GM12801 (cell line): ENCODE data around the gene TMEM91.

Experiments
- TF ChIP-seq, protein P1 (sequence below): IDR thresholded peaks from one replicate; pipeline ENCODE4 v1.5.1; 2011; ENCODE audit warnings: control low read depth; ENCODE audit not compliant: insufficient read length; ENCODE audit errors: extremely low read depth

The TMEM91 gene

DNA sequence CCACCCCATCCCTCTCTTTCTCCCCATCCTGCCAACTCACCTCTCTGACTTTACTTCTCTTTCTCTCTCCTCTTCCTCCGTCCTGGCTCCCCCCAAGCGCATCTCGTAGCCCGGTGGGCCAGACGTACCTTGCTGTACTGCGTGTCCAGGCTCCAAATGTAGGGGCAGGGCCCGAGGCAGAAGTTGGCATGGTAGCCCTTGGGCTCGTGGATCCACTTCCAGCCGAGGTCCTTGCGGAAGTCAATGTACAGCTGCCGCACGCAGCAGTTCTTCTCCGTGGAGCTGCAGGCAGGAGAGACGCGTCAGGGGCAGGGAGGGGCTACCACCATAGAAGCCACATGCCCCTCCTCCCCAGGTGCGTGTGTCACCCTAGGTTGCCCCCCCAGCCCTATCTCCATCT lies 44.3 kb upstream of the TMEM91 start:
- TF ChIP-seq, protein P1, sequence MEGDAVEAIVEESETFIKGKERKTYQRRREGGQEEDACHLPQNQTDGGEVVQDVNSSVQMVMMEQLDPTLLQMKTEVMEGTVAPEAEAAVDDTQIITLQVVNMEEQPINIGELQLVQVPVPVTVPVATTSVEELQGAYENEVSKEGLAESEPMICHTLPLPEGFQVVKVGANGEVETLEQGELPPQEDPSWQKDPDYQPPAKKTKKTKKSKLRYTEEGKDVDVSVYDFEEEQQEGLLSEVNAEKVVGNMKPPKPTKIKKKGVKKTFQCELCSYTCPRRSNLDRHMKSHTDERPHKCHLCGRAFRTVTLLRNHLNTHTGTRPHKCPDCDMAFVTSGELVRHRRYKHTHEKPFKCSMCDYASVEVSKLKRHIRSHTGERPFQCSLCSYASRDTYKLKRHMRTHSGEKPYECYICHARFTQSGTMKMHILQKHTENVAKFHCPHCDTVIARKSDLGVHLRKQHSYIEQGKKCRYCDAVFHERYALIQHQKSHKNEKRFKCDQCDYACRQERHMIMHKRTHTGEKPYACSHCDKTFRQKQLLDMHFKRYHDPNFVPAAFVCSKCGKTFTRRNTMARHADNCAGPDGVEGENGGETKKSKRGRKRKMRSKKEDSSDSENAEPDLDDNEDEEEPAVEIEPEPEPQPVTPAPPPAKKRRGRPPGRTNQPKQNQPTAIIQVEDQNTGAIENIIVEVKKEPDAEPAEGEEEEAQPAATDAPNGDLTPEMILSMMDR, result no peak

DNA sequence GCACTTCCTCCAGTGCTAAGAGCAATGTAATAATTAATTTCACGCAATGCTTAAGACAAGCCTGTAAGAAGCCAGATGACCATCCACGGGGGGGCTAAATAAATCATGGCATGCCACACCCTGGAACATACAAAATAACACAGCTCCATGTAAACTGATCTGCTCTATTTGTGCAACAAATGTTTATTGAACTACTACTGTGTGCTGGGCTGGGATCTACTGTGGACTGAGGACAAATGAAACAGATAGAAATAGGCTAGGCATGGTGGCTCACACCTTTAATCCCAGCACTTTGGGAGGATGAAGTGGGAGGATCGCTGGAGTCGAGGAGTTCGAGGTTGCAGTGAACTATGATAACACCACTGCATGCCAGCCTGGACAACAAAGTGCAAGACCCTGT lies 43.9 kb upstream of the TMEM91 start:
- TF ChIP-seq, protein P1, result no peak

- TF ChIP-seq, protein P1, result no peak
Observed at GRCh38 chr19:41334793-41335192, 41.5 kb upstream of the TMEM91 start.

- TF ChIP-seq, protein P1, result no peak
Observed at GRCh38 chr19:41335467-41335866, 40.9 kb upstream of the TMEM91 start.

GRCh38 chr19:41339936-41340335 lies 36.4 kb upstream of the TMEM91 start:
- TF ChIP-seq, protein P1, result no peak

DNA sequence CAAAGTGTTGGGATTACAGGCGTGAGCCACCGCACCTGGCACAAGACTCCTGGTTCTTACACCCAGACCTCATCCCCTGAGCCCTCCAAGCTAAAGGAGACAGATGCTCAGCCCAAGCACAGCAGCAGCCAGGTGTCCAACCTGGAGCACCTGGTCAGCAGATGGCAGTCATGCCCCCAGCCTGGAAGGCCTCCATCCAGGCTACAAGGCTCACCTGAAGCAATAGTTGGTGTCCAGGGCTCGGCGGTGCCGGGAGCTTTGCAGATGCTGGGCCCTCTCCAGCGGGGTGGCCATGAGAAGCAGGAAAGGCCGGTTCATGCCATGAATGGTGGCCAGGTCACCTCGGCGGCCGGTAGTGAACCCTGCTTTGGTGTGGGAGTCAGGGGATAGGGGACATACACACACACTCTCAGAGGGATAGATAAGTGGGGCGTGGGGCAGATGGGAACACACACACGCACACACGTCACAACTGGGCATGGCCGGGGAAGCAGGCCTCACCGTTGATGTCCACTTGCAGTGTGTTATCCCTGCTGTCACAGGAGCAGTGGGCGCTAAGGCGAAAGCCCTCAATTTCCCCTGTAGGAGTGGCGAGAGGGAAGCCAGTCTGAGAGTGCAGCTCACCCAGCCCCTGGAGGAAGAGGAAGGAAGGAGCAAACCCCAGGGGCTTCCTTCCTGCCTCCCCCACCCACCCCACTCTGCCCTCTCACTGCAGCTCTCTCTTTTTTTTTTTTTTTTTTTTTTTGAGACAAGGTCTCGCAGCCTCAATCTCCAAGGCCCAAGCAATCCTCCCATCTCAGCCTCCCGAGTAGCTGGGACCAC lies 34.5 kb upstream of the TMEM91 start:
- TF ChIP-seq, protein P1, result no peak

GRCh38 chr19:41344162-41344561 lies 32.2 kb upstream of the TMEM91 start:
- TF ChIP-seq, protein P1, result no peak
